Transverse colon (tissue), 4 donors: ENCODE results near the gene HMG20B. TPM values are rescaled to one million over a fixed set of nuclear protein-coding genes. Genes with fewer than 3 reads are reported as not detected.

ENCODE experiments used
- DNase-seq: peaks from one replicate; pipeline ENCODE4 v3.0.0-alpha.2; 2019
- H3K27ac ChIP-seq, 4 donors: fragments of 200-600 bp; sonication (generic); 2 replicates each; pipeline ENCODE4 v1.5.1; 2016 to 2018; ENCODE audit warnings: inconsistent platforms in 4 of 4
- H3K27me3 ChIP-seq: fragments of 200-600 bp; sonication (generic); 2 replicates; pipeline ENCODE4 v1.5.1; 2017; ENCODE audit warnings: inconsistent platforms
- H3K36me3 ChIP-seq, 4 donors: fragments of 200-600 bp; sonication (generic); 2 replicates each; pipeline ENCODE4 v1.5.1; 2017 to 2019; ENCODE audit warnings: inconsistent platforms in 4 of 4
- H3K4me1 ChIP-seq, 4 donors: fragments of 200-600 bp; sonication (generic); 2 replicates each; pipeline ENCODE4 v1.5.1; 2017 to 2020; ENCODE audit warnings: inconsistent platforms in 4 of 4
- H3K4me3 ChIP-seq, 4 donors: fragments of 200-600 bp; sonication (generic); 1 replicate in 1 of 4; 2 replicates in 3 of 4; pipeline versions ENCODE4 v1.5.1 to v1.6.1; 2017 to 2019; ENCODE audit warnings: inconsistent platforms in 4 of 4
- H3K9me3 ChIP-seq, 2 donors: fragments of 200-600 bp; sonication (generic); 2 replicates each; pipeline ENCODE4 v1.5.1; 2017 to 2019; ENCODE audit warnings: inconsistent platforms in 2 of 2
- EP300 ChIP-seq: sonication (generic); formaldehyde crosslinking; IDR thresholded peaks from one replicate; pipeline ENCODE4 v1.6.1; 2017; ENCODE audit warnings: antibody characterized with exemption, low read depth
- POLR2A ChIP-seq: fragments of 450-650 bp; IDR thresholded peaks from one replicate; pipeline ENCODE4 v1.6.1; 2016; ENCODE audit warnings: antibody characterized with exemption, mild to moderate bottlenecking, moderate library complexity
- POLR2AphosphoS5 ChIP-seq, 3 donors: sonication (generic); formaldehyde crosslinking; IDR thresholded peaks; one replicate each; pipeline ENCODE4 v1.6.1; 2016; ENCODE audit warnings: antibody characterized with exemption in 3 of 3
- WGBS, 2 donors: methylation state at CpG; one replicate each; pipeline ENCODE4 v1.1.5; 2018; ENCODE audit warnings: low coverage in 1 of 2; 5-methylcytosine and 5-hydroxymethylcytosine counted together
- in situ Hi-C, 4 donors: fragments of 200-750 bp; cut with MboI; loops; one replicate each; pipeline versions ENCODE4 v1.15.0 to v1.15.1; 2017; ENCODE audit warnings: low sequenced_read_pairs in 3 of 4, low pct_ligation_motif_present in 1 of 4, low pct_unique_long_range_greater_than_20kb in 1 of 4
- intact Hi-C: fragments of 100-400 bp; cut with DNase I; formaldehyde crosslinking; loops from one replicate; pipeline ENCODE4 v1.15.1; 2023; ENCODE audit warnings: low total_unique reads
- total RNA-seq, 4 donors: library from RNA; depleted of rRNA; stranded (reverse); fragments of >200 nt; gene quantifications; one replicate each; pipeline ENCODE4 v1.1.0, GENCODE V29; 2016
- TF ChIP-seq, protein P1 (sequence below), 5 experiments: fragments of 200-600 bp in 3 of 5; fragments of 450-650 bp in 2 of 5; sonication (generic) in 3 of 5; IDR thresholded peaks; 1 replicate in 2 of 5; 2 replicates in 3 of 5; pipeline ENCODE4 v1.5.1; 2016 to 2017; ENCODE audit warnings: antibody characterized with exemption in 5 of 5, inconsistent platforms in 3 of 5, mild to moderate bottlenecking in 2 of 5, moderate library complexity in 1 of 5

HMG20B gene
- total RNA-seq, 4 donors from 2014 or later: 88.9 to 555 (median 130) TPM

DNA sequence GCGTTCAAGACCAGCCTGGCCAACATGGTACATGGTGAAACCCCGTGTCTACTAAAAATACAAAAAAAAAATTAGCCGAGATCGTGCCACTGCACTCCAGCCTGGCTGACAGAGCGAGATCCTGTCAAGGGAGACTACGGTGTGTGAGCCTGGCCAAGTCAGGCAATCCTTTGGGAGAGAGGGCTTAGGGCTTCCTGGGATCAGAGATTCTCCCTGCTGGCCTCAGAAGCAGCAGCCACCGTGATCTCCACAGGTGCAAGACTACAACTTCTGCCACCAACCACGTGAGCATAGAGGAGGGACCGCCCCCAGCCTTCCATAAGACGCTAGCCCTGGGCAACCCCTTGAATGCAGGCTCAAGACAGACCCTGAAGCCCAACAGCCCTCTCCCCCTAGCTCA lies 22.9 kb upstream of the HMG20B start:
- WGBS, 2 donors: 86 to 89% methylated on average over 3 to 10 of the region's 10 CpGs
- in situ Hi-C loops (no loop called here), intact Hi-C loops (loop anchor here (10.0 kb wide), 1 partner anchor 155 kb away; the partner anchor contains the start of genes PIP5K1C and TJP3)
- no peaks in the 10 kb centered on the region for H3K27me3 ChIP-seq
- H3K9me3 ChIP-seq: no peaks in the 10 kb centered on the region
- peaks cover 0 to 16% (median 5%) of the 10 kb centered on the region in 4 donors for H3K4me1 ChIP-seq
- TF ChIP-seq EP300 (no peak), POLR2A (no peak), POLR2AphosphoS5 (IDR thresholded peaks at IDR 0.05) (no peak)
- TF ChIP-seq, protein P1, sequence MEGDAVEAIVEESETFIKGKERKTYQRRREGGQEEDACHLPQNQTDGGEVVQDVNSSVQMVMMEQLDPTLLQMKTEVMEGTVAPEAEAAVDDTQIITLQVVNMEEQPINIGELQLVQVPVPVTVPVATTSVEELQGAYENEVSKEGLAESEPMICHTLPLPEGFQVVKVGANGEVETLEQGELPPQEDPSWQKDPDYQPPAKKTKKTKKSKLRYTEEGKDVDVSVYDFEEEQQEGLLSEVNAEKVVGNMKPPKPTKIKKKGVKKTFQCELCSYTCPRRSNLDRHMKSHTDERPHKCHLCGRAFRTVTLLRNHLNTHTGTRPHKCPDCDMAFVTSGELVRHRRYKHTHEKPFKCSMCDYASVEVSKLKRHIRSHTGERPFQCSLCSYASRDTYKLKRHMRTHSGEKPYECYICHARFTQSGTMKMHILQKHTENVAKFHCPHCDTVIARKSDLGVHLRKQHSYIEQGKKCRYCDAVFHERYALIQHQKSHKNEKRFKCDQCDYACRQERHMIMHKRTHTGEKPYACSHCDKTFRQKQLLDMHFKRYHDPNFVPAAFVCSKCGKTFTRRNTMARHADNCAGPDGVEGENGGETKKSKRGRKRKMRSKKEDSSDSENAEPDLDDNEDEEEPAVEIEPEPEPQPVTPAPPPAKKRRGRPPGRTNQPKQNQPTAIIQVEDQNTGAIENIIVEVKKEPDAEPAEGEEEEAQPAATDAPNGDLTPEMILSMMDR (IDR thresholded peaks at IDR 0.05): no peak
- no peak for DNase-seq
- no peaks in the 10 kb centered on the region for H3K36me3 ChIP-seq
- H3K27ac ChIP-seq: no peak overlapping the region
- no peak overlapping the region for H3K4me3 ChIP-seq

DNA sequence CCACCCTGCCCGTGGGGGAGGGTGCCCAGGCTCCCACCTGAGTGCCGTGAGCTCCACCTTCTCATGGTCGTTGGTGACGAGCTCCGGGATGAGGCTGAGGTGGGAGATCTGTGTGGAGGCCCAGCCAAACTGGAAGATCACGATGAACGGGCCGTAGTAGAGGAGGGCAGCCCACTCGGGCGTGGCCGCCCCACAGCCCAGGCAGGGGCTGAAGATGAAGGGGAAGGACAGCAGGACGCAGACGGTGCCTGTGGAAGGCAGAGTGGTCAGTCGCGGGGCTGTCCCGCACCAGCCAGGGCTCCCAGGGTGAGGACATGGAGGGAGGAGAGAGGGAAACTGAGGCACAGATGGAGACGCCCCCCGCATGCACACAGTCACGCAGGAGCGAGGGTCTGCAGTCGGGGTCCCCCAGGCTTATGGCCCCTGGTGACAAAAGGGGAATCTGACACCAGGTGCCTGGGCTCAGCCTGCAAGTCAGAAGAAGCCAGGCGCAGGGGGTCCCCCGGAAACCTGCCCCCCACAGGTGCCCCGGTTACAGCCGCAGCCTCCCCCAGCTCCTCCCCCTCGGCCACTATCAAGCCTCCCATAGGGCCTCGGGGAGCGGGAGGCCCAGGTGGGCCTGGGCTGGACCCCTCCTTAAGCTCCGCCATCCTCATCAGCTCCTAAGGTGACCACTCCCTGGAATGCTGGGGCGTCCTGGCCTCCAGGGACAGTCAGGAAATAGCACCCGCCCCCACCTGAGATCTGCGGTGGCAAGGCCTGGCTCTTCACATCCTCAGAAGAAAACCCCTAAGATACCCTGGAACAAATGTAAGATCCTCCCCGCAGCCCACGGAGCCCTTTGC lies 21.6 kb upstream of the HMG20B start:
- H3K4me3 ChIP-seq: no peak overlapping the region
- TF ChIP-seq POLR2AphosphoS5 (IDR thresholded peaks at IDR 0.05) (no peak), EP300 (no peak), POLR2A (no peak)
- TF ChIP-seq, protein P1 (IDR thresholded peaks at IDR 0.05): no peak
- intact Hi-C loops (no loop called here), in situ Hi-C loops (no loop called here)
- H3K9me3 ChIP-seq: no peaks in the 10 kb centered on the region
- no peak overlapping the region for H3K27ac ChIP-seq
- H3K27me3 ChIP-seq: no peaks in the 10 kb centered on the region
- 92 to 100% methylated on average over 3 to 30 of the region's 34 CpGs for WGBS, 2 donors
- H3K4me1 ChIP-seq: peaks cover 6 to 28% (median 14%) of the 10 kb centered on the region in 4 donors
- H3K36me3 ChIP-seq: no peaks in the 10 kb centered on the region
- no peak for DNase-seq

DNA sequence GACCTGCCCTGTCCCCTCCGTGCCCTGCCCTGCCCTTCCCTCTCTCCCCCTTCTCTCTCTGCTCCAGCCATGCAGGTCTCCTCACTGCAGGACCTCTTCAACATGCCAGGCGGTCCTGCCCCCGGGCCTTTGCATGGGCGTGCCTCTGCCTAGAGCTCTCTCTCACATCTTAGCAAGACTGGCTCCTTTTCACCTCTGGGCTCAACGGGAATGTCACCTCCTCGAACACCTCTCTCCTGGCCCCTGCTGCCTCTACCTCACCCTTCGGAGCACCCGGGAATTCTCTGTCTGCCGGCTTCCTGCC lies 21.0 kb upstream of the HMG20B start:
- no peaks in the 10 kb centered on the region for H3K36me3 ChIP-seq
- in situ Hi-C loops: no loop called here
- H3K27me3 ChIP-seq: no peaks in the 10 kb centered on the region
- peaks cover 11 to 33% (median 18%) of the 10 kb centered on the region in 4 donors for H3K4me1 ChIP-seq
- TF ChIP-seq, protein P1 (IDR thresholded peaks at IDR 0.05): no peak
- TF ChIP-seq POLR2AphosphoS5 (IDR thresholded peaks at IDR 0.05): no peak
- TF ChIP-seq POLR2A: no peak
- no peak for TF ChIP-seq EP300
- H3K27ac ChIP-seq: no peak overlapping the region
- no peak overlapping the region for H3K4me3 ChIP-seq
- WGBS, 2 donors: 60 to 86% methylated on average over 1 to 9 of the region's 9 CpGs
- intact Hi-C loops: no loop called here
- no peaks in the 10 kb centered on the region for H3K9me3 ChIP-seq
- no peak for DNase-seq

DNA sequence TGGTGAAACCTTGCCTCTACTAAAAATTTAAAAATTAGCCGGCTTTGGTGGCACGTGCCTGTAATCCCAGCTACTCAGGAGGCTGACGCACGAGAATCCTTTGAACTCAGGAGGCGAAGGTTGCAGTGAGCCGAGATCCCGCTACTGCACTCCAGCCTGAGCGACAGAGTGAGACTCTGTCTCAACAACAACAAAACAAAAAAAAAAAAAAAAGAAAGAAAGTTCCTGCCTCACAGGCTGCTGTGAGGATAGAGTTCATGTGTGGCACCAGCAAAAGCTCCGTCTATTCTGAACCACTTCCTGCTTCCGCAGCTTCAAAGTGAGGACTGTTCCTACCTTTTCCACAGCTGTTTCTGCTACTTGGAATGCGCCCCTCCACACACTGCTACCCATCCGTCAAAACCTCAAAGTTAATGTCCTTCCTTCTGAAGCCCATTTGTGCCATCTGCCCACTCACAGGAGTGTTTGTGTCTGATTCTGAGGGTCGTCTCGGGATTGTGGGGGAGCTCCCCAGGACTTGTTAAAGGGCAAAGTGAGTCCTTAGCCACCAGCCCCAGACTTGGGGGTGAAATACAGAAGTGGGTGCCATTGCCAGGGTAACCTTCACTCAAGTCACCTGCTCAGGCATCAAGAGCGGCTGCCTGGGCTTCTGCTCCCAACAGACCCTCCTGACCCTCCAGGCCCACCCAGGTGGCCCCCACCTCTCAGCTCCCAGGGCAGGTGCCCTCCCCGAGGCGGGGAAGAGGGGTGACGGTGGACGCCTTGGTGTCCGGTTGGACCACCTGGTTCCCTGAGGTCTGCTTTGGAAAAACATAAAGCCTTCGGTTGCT lies 18.3 kb upstream of the HMG20B start:
- no peak for DNase-seq
- H3K9me3 ChIP-seq: no peaks in the 10 kb centered on the region
- no peaks in the 10 kb centered on the region for H3K27me3 ChIP-seq
- H3K4me1 ChIP-seq: peaks cover 11 to 44% (median 27%) of the 10 kb centered on the region in 4 donors
- H3K36me3 ChIP-seq: no peaks in the 10 kb centered on the region
- WGBS, 2 donors: 57 to 77% methylated on average over 10 to 21 of the region's 21 CpGs
- intact Hi-C loops (no loop called here), in situ Hi-C loops (no loop called here)
- H3K27ac ChIP-seq: peak overlapping the region; percentile 41 to 73 (median 56)
- TF ChIP-seq POLR2AphosphoS5 (IDR thresholded peaks at IDR 0.05) (no peak), POLR2A (no peak), EP300 (no peak)
- TF ChIP-seq, protein P1 (IDR thresholded peaks at IDR 0.05): no peak
- no peak overlapping the region for H3K4me3 ChIP-seq
